HUES6 (cell line): ENCODE data around the gene ACOT7.

Experiments
- H3K27ac ChIP-seq: 2 replicates; pipeline ENCODE4 v1.7.0; 2013; ENCODE audit warnings: low read depth, mild to moderate bottlenecking, low read length, inconsistent platforms
- H3K27me3 ChIP-seq: 2 replicates; pipeline ENCODE4 v1.6.1; 2013; ENCODE audit warnings: low read length; ENCODE audit not compliant: control insufficient read depth, insufficient read depth
- H3K36me3 ChIP-seq: 2 replicates; pipeline ENCODE4 v1.6.1; 2013; ENCODE audit warnings: low read length; ENCODE audit not compliant: control insufficient read depth, insufficient read depth
- H3K4me1 ChIP-seq: 2 replicates; pipeline ENCODE4 v1.6.1; 2013; ENCODE audit warnings: low read length; ENCODE audit not compliant: control insufficient read depth, insufficient read depth
- H3K4me3 ChIP-seq: 2 replicates; pipeline ENCODE4 v1.5.1; 2013; ENCODE audit warnings: low read depth, low read length
- H3K9ac ChIP-seq: one replicate; pipeline ENCODE4 v1.6.1; 2013; ENCODE audit warnings: mild to moderate bottlenecking, low read length
- H3K9me3 ChIP-seq: 2 replicates; pipeline ENCODE4 v1.6.1; 2013; ENCODE audit warnings: low read depth, low read length; ENCODE audit not compliant: control insufficient read depth, insufficient read depth

Gene ACOT7

DNA sequence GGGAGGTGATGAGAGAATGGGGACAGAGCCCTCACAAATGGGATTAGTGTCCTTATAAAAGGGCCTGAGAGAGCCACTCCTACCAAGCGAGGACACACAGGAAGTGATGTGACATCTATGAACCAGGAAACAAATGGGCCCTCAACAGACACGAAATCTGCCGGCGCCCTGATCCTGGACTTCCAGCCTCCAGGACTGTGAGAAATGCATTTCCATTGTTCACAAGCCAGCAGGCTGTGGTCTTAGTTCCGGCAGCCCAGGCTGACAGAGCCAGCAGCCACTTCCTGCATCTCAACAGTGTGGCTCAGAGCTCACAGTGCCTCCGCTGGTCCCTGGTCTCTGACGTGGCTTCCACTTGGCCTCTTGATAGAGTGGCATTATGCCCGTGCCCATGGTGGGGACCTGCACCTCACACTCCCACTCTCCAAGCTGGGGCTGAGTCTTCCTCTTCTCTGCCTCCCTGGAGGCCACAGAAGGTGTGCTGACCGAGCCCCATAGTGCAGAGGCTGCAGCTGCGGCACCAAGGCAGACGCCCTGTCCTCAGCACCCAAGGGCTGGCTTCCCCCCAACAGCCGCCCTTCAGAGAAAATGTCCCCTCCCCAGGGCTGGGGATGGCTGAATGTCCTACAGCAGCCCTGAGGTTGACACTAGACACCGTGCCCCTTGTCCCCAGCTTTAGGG lies 44.9 kb downstream of the ACOT7 start:
- Histone ChIP-seq H3K4me1 (peaks cover 12% of the 10 kb centered on the region), H3K27me3 (no peaks in the 10 kb centered on the region), H3K27ac (no peak overlapping the region), H3K4me3 (no peak overlapping the region), H3K9ac (no peak overlapping the region), H3K36me3 (peaks cover 3% of the 10 kb centered on the region; the same call in 1 of the 2 replicates), H3K9me3 (no peaks in the 10 kb centered on the region)

- H3K9me3 ChIP-seq, result no peaks in the 10 kb centered on the region
- H3K36me3 ChIP-seq, result peaks cover 3% of the 10 kb centered on the region; the same call in 1 of the 2 replicates
- no peak overlapping the region for H3K27ac ChIP-seq
- peaks cover 9% of the 10 kb centered on the region for H3K4me1 ChIP-seq
- no peak overlapping the region for H3K4me3 ChIP-seq
- no peak overlapping the region for H3K9ac ChIP-seq
- no peaks in the 10 kb centered on the region for H3K27me3 ChIP-seq
These were observed 45.7 kb downstream of the ACOT7 start for GRCh38 chr1:6347641-6348487.

GRCh38 chr1:6345460-6345859 lies 48.1 kb downstream of the ACOT7 start:
- H3K27ac ChIP-seq, result no peak overlapping the region
- no peaks in the 10 kb centered on the region for H3K9me3 ChIP-seq
- no peak overlapping the region for H3K9ac ChIP-seq
- peaks cover 2% of the 10 kb centered on the region; the same call in 1 of the 2 replicates for H3K4me1 ChIP-seq
- no peak overlapping the region for H3K4me3 ChIP-seq
- peaks cover 3% of the 10 kb centered on the region; the same call in 1 of the 2 replicates for H3K36me3 ChIP-seq
- no peaks in the 10 kb centered on the region for H3K27me3 ChIP-seq

- H3K4me3 ChIP-seq, result no peak overlapping the region
- H3K27ac ChIP-seq, result no peak overlapping the region
- H3K36me3 ChIP-seq, result peaks cover 3% of the 10 kb centered on the region; the same call in 1 of the 2 replicates
- H3K9ac ChIP-seq, result no peak overlapping the region
- H3K9me3 ChIP-seq, result no peaks in the 10 kb centered on the region
- no peaks in the 10 kb centered on the region for H3K27me3 ChIP-seq
- H3K4me1 ChIP-seq, result peaks cover 2% of the 10 kb centered on the region; the same call in 1 of the 2 replicates
These were observed 48.6 kb downstream of the ACOT7 start for GRCh38 chr1:6345009-6345408.

DNA sequence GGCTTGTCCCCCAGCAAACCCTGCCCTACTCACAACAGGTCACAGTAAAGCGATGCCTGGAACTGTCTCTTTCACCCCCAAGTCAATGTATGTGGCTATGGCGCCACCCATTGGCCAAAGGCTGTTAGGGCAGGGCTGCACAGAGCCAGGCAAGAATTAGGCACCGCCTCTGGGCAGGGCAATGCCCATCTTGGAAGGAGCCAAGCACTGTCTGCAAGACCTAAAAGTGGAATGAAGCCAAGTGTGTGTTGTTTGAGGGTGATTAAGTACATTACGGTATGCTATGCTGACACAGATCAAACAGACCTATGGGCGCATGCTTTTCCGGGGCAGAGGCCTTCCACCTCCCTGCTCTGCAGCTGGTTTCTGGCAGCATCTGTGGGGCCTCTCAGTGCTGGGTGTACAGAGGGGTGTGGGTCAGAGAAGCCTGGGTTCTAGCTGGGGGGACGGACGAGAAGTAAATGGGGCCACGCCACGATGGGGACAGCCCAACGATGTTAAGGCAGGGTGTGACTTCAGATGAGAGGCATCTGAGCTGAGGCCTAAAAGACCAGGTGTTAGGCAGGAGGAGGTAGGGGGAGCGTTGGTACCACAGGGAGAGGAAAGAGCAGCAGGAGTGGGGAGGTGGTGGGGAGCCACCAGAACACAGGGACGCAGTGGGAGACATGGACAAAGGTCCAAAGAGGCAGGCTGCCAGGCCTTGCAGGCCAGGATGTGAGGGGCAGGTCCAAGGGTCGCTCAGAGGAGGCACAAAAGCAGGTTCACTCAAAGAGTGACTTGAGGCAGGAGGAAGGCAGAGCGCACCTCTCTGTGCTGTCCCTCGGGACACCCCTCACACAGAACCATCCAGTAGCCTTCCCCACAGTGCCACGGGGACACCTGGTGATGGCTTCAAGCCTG lies 49.8 kb downstream of the ACOT7 start:
- H3K36me3 ChIP-seq, result peaks cover 10% of the 10 kb centered on the region; the same call in 1 of the 2 replicates
- no peaks in the 10 kb centered on the region for H3K9me3 ChIP-seq
- no peaks in the 10 kb centered on the region for H3K27me3 ChIP-seq
- no peak overlapping the region for H3K9ac ChIP-seq
- H3K27ac ChIP-seq, result no peak overlapping the region
- H3K4me3 ChIP-seq, result no peak overlapping the region
- H3K4me1 ChIP-seq, result peaks cover 7% of the 10 kb centered on the region; the same call in 1 of the 2 replicates

GRCh38 chr1:6342056-6342455 lies 51.5 kb downstream of the ACOT7 start:
- Histone ChIP-seq H3K36me3 (peaks cover 15% of the 10 kb centered on the region; the same call in 1 of the 2 replicates), H3K27me3 (no peaks in the 10 kb centered on the region), H3K4me3 (no peak overlapping the region), H3K27ac (no peak overlapping the region), H3K9ac (no peak overlapping the region), H3K9me3 (no peaks in the 10 kb centered on the region), H3K4me1 (peaks cover 14% of the 10 kb centered on the region; the same call in 1 of the 2 replicates)

DNA sequence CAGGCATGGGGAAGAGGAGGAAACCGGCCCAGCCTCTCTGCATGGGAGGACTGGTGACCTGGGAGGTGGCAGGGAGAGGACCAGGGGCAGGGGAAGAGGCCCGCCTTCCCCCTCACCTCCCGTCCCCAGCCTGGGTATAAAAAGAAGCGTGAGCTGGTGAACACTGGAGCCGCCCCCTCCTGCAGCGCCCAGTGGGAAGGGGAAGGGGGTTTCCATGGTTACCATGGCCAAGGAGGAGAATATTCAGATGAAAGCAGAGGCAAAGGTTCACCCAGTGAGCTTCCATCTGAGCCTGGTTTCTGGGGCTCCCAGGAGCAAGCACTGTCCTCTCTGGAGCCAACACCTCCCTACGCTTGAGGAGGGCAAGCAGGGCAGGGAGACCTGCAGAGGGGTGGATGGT lies 54.9 kb downstream of the ACOT7 start:
- H3K27me3 ChIP-seq, result no peaks in the 10 kb centered on the region
- H3K9ac ChIP-seq, result no peak overlapping the region
- H3K27ac ChIP-seq, result no peak overlapping the region
- no peak overlapping the region for H3K4me3 ChIP-seq
- no peaks in the 10 kb centered on the region for H3K9me3 ChIP-seq
- H3K36me3 ChIP-seq, result peaks cover 16% of the 10 kb centered on the region; the same call in 1 of the 2 replicates
- peaks cover 28% of the 10 kb centered on the region for H3K4me1 ChIP-seq

GRCh38 chr1:6336776-6337622 lies 56.6 kb downstream of the ACOT7 start:
- peaks cover 25% of the 10 kb centered on the region for H3K36me3 ChIP-seq
- no peak overlapping the region for H3K4me3 ChIP-seq
- H3K9ac ChIP-seq, result no peak overlapping the region
- H3K4me1 ChIP-seq, result peaks cover 28% of the 10 kb centered on the region
- no peaks in the 10 kb centered on the region for H3K27me3 ChIP-seq
- H3K9me3 ChIP-seq, result no peaks in the 10 kb centered on the region
- no peak overlapping the region for H3K27ac ChIP-seq

- no peak overlapping the region for H3K27ac ChIP-seq
- H3K36me3 ChIP-seq, result peaks cover 37% of the 10 kb centered on the region
These were observed 59.1 kb downstream of the ACOT7 start for GRCh38 chr1:6334261-6334993.

More at GRCh38 chr1:6334261-6334993, 59.1 kb downstream of the ACOT7 start:
- no peak overlapping the region for H3K9ac ChIP-seq
- no peak overlapping the region for H3K4me3 ChIP-seq
- no peaks in the 10 kb centered on the region for H3K9me3 ChIP-seq
- no peaks in the 10 kb centered on the region for H3K27me3 ChIP-seq
- peaks cover 28% of the 10 kb centered on the region for H3K4me1 ChIP-seq
